Measurements from ENCODE around the gene PNMA8B. TPM values are rescaled to one million over a fixed set of nuclear protein-coding genes. Genes with fewer than 3 reads are reported as not detected.
A peak's percentile ranks its signal among the peaks of the same experiment; 100 is the strongest.
"Not testable (repeated sequence)": the region's sequence is repeated elsewhere in the genome, so short reads cannot be mapped to it uniquely, and the experiment has no call there.

PNMA8B gene
- not detected in 2 replicates for total RNA-seq (2014; rRNA removed; shearing (Covaris generic); ENCODE audit: low replicate concordance)

DNA sequence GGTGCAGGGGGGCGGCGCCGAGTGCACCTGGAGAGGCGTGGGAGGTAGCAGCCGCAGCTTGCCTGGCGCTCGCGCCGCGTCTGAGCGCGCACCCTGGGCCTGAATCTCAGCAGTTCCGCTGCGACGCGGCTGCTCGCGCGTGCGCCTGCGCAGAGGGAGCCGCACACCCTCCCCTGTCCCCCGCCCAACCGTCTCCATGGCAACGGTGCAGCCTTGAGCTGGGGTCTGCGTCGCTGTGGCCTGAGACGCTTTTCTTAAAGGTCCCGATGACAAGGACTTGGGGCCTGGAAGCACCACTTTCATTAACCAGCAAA, at the start of gene PNMA8B:
PNMA8B (minus strand) TSS at position 82 of the 314 bp plus-strand sequence. CDS start 402 bp downstream, outside the sequence.
- in situ Hi-C loops (cut with HindIII; ENCODE audit: low pct_unique_long_range_greater_than_20kb, low sequenced_read_pairs), result no loop called here
- DNase-seq (ENCODE audit: low read depth), result no peak

DNA sequence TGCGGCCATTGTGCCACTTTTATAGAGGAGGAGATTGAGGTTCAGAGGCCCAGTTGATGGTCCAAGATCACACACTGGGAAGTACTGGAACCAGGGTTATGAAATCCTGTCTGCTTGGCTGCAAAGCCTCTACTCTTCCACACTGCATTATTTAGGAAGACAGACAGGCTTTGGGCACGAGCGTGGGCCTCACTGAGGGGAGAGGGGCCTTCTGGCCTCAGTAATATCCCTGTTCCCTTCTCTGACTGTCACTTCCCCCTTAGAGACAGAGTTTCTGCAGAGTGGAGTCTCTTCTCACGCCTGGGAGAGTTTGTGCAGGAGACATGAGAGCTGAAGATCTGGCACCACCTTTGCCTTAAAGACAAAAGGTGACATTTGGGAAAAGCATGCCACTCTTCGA, 49.0 kb upstream of the PNMA8B start:
- in situ Hi-C loops (cut with HindIII; ENCODE audit: low pct_unique_long_range_greater_than_20kb, low sequenced_read_pairs), result no loop called here
- no peak for DNase-seq (ENCODE audit: low read depth)

- peak; percentile 83 for DNase-seq (ENCODE audit: low read depth)
- in situ Hi-C loops (cut with HindIII; ENCODE audit: low pct_unique_long_range_greater_than_20kb, low sequenced_read_pairs), result no loop called here
Observed at GRCh38 chr19:46542428-46543230, 47.0 kb upstream of the PNMA8B start.

GRCh38 chr19:46537136-46538097, 41.8 kb upstream of the PNMA8B start:
- no peak for DNase-seq (ENCODE audit: low read depth)
- in situ Hi-C loops (cut with HindIII; ENCODE audit: low pct_unique_long_range_greater_than_20kb, low sequenced_read_pairs), result no loop called here

DNA sequence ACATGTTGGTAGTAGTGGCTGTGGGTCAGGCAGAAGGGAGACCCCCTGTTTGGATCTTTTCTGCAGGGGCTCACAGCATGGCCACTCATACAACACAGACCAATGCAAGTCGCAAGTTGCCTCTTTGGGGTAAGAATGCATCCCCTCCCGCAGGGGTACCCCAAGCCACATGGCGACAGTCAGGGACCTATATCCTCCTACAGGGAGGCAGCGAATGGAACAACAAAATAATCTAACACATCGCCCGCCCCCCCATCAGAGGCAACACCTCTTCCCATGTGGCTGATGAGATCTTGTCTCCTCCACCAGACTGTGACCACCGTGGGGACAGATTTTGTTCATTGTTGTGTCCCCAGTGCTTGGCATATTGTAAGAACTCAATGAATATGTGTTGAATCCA, 40.7 kb upstream of the PNMA8B start:
- no peak for DNase-seq (ENCODE audit: low read depth)
- in situ Hi-C loops (cut with HindIII; ENCODE audit: low pct_unique_long_range_greater_than_20kb, low sequenced_read_pairs), result no loop called here

DNA sequence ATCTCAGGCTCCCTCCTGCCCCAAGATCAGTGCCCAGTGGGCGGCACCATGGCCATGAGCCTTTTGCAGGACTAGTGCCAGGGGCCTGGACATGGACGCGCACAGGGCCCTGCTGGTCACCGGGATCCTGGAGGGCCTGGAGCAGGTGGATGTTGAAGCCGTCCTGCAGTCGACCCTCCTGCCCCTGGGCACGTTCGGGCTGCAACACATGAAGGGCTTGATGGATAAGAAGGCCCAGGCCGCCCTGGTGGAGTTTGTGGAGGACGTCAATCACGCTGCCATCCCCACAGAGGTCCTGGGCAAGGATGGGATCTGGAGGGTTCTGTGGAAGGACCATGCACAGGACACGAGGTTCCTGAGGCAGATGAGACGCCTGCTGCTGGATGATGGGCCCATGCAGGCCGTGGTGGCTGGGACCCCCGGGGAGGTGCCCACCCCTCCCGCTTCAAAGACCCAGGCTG, 38.0 kb upstream of the PNMA8B start:
- in situ Hi-C loops (cut with HindIII; ENCODE audit: low pct_unique_long_range_greater_than_20kb, low sequenced_read_pairs), result no loop called here
- no peak for DNase-seq (ENCODE audit: low read depth)

GRCh38 chr19:46533078-46533620, 37.5 kb upstream of the PNMA8B start:
- DNase-seq (ENCODE audit: low read depth), result no peak
- in situ Hi-C loops (cut with HindIII; ENCODE audit: low pct_unique_long_range_greater_than_20kb, low sequenced_read_pairs), result no loop called here

- DNase-seq (ENCODE audit: low read depth), result peak; percentile 57
- in situ Hi-C loops (cut with HindIII; ENCODE audit: low pct_unique_long_range_greater_than_20kb, low sequenced_read_pairs), result no loop called here
Observed at GRCh38 chr19:46530636-46531035, 35.0 kb upstream of the PNMA8B start.

GRCh38 chr19:46529622-46530451, 34.2 kb upstream of the PNMA8B start:
- in situ Hi-C loops (cut with HindIII; ENCODE audit: low pct_unique_long_range_greater_than_20kb, low sequenced_read_pairs), result no loop called here
- peak; percentile 74 for DNase-seq (ENCODE audit: low read depth)

- DNase-seq (ENCODE audit: low read depth), result no peak
- in situ Hi-C loops (cut with HindIII; ENCODE audit: low pct_unique_long_range_greater_than_20kb, low sequenced_read_pairs), result no loop called here
Observed at GRCh38 chr19:46528601-46529590, 33.2 kb upstream of the PNMA8B start.

GRCh38 chr19:46526801-46527200, 31.1 kb upstream of the PNMA8B start:
- in situ Hi-C loops (cut with HindIII; ENCODE audit: low pct_unique_long_range_greater_than_20kb, low sequenced_read_pairs); DNase-seq (ENCODE audit: low read depth): not testable (repeated sequence)

DNA sequence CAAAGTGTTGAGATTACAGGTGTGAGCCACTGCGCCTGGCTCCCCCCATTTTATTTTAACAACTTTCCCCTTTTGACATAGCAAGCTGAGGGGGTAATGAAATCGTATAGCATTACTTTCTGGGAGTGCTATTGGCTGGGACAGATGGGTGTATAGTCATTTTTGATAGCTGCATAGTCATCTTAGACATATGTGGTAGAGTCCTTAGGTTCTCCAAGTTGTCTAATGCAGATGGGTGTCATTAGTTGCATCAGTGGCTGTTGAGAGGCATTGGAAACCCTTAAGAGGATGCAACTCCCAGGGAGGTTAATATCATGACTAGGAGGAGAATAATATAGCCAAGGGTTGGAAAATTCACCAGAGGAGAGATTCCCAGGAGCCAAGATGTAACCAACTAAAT, 28.6 kb upstream of the PNMA8B start:
- in situ Hi-C loops (cut with HindIII; ENCODE audit: low pct_unique_long_range_greater_than_20kb, low sequenced_read_pairs), result no loop called here
- DNase-seq (ENCODE audit: low read depth), result no peak

- in situ Hi-C loops (cut with HindIII; ENCODE audit: low pct_unique_long_range_greater_than_20kb, low sequenced_read_pairs); DNase-seq (ENCODE audit: low read depth): not testable (repeated sequence)
Observed at GRCh38 chr19:46522988-46523387, 27.3 kb upstream of the PNMA8B start.

DNA sequence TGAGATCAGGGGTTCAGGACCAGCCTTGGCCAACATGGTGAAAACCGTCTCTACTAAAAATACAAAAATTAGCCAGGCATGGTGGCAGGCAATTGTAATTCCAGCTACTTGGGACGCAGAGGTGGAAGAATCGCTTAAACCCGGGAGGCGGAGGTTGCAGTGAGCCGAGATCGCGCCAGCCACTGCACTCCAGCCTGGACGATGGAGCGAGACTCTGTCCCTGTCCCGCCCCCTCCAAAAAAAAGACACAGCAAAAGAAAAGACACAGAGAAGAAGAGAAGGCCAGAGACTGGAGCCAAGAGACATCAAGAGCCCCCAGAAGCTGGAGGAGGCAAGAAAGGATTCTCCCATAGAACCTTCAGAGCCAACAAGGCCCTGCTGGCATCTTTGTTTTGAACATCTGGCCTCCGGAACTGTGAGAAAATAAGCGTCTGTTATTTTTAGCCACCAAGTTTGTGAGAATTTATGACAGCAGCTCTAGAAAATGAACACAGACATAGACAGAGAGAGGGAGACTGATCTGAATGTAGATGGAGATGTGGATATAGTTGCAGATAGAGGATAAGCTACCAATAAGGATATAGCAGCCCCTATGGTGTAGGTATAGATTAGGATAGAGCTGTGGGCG, 25.7 kb upstream of the PNMA8B start:
- in situ Hi-C loops (cut with HindIII; ENCODE audit: low pct_unique_long_range_greater_than_20kb, low sequenced_read_pairs), result no loop called here
- DNase-seq (ENCODE audit: low read depth), result no peak

GRCh38 chr19:46520616-46521015, 24.9 kb upstream of the PNMA8B start:
- DNase-seq (ENCODE audit: low read depth), result no peak
- in situ Hi-C loops (cut with HindIII; ENCODE audit: low pct_unique_long_range_greater_than_20kb, low sequenced_read_pairs), result no loop called here

DNA sequence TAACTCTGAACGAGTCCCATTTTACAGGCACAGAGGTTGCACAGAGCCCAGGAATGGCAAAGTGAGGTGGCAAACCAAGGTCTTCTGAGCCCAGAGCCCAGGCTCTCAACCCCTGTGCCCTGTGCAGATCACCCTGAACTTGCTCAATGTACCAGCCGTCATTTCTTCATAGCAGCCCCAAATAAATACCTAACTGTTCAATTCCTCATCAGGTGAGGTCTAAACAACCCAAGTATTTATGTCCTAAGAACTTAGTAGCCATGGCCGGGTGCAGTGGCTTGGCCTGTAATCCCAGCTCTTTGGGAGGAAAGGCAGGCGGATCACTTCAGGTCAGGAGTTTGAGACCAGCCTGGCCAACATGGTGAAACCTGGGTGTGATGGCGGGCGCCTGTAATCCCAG, 21.8 kb upstream of the PNMA8B start:
- in situ Hi-C loops (cut with HindIII; ENCODE audit: low pct_unique_long_range_greater_than_20kb, low sequenced_read_pairs), result no loop called here
- DNase-seq (ENCODE audit: low read depth), result no peak
